Stimulated activated CD4-positive, alpha-beta T cell treated with anti-CD3 and anti-CD28 coated beads, Interleukin-1b, Interleukin-23, amount 100 ng/mL, for 4 hours (primary cell): ENCODE results near the gene ZFP62.
A peak's percentile ranks its signal among the peaks of the same experiment; 100 is the strongest.
"Not testable (repeated sequence)": the region's sequence is repeated elsewhere in the genome, so short reads cannot be mapped to it uniquely, and the experiment has no call there.

Experiments used
- DNase-seq, 2 donors: peaks; one replicate each; pipeline ENCODE4 v3.0.0-alpha.2; 2020; ENCODE audit warnings: low read depth in 2 of 2

The ZFP62 gene

DNA sequence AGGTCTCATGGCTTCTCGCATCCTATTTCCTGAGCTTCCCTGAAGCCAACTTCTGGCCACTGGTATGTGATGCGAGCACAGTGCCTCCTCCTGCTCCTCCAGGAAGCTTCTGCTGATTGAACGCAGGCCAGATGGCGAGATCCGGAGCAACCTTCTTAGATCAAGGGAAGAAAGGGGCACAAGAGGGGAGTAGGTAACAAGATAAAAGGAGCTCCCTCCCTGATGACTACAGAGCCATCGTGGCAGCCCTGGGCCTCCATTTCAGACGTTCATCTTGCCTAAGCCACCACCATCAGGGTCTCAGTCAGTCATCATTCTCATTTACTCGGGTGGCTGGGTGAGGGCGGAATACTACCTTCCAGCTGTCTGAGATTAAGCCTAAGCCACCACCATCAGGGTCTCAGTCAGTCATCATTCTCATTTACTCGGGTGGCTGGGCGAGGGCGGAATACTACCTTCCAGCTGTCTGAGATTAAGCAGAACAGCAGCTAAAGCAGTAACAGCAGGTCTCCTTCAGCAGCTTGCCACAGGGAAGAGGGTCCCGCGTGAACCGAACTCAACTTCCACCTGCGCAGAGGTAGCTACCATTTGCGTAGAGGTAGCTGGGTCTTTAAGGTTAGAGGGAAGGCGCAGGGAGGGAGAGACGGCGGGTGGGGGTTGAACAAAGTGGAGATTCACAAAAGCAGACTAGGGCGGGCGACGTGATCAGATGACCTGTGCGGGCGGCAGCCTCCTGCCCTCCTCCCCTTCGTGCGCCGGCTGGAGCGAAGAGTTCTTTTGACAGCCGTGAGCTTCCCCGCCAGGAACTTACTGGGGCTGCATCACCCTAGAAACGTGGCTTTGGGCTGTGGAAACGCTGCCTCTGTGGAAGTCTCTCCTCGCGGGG is 30.6 kb downstream of the ZFP62 start:
- peak; percentile 48 to 53 for DNase-seq

DNA sequence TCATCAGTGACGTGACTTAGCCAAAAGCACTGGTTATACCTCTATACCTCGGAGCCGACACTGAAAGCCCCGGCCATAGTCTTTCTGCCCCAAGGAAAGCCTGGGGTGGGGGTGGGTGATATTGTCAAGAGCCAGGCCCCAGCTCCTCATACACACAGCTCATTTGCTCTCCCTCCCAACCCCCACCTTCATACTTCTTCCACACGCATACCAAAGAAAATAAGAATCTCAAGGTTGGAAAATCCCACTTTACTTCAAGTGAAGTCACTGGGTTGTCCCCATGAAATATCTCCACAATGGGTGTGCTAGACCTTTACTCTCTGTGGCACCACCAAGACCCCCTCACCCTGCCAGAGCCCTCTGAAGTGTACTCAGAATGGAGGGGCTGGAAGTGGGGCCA is 31.4 kb downstream of the ZFP62 start:
- no peak for DNase-seq

DNA sequence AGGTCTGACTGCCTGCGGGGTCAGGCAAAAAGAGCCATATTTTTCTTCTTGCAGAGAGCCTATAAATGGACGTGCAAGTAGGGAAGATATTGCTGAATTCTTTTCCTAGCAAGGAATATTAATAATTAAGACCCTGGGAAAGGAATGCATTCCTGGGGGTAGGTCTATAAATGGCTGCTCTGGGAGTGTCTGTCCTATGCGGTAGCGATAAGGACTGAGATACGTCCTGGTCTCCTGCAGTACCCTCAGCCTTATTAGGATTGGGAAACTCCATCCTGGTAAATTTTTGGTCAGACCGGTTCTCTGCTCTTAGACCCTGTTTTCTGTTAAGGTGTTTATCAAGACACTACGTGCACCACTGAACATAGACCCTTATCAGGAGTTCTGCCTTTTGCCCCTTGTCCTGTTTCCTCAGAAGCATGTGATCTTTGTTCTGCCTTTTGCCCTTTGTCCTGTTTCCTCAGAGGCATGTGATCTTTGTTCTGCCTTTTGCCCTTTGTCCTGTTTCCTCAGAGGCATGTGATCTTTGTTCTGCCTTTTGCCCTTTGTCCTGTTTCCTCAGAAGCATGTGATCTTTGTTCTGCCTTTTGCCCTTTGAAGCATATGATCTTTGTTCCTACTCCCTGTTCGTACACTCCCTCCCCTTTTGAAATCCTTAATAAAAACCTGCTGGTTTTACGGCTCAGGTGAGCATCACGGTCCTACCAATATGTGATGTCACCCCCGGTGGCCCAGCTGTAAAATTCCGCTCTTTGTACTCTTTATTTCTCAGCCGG is 32.1 kb downstream of the ZFP62 start:
- not testable (repeated sequence) for DNase-seq

DNA sequence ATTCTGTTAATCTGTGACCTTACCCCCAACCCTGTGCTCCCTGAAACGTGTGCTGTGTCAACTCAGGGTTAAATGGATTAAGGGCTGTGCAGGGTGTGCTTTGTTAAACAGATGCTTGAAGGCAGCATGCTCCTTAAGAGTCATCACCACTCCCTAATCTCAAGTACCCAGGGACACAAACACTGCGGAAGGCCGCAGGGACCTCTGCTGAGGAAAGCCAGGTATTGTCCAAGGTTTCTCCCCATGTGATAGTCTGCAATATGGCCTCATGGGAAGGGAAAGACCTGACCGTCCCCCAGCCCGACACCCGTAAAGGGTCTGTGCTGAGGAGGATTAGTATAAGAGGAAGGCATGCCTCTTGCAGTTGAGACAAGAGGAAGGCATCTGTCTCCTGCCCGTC is 33.7 kb downstream of the ZFP62 start:
- not testable (repeated sequence) for DNase-seq

DNA sequence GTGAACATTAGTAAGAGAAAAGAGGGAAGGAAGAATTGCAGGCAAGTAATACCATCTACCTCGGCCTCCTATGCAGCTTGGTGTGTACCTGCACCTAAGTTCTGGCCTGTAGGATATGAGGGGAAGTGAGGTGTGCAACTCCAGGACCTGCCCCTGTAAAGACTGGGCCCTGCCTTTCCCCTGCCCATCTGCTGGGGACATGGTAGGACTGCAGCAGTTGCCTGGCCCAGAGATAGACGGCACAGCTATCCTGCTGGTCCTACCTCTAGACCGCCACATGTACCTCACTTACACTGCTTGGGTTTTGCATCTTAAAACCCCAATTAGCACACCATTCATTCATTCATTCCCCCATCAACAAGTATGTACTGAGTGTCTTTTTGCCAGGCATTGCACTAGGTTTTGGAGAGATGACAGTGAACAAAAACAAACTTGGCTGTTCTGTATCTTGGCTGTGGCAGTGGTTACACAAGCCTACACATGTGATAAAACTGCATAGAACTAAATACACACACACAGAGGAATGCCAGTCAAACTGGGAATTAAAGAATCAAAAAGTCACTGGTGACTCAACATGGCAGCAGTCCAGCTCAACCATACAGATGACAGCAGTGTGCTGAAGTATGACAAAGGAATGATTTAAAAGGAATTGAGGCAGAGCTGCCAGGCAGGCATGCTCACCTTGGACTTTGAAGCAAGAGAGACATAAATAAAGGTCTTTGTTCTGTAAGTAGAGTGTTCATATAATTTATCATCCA is 35.1 kb downstream of the ZFP62 start:
- no peak for DNase-seq

DNA sequence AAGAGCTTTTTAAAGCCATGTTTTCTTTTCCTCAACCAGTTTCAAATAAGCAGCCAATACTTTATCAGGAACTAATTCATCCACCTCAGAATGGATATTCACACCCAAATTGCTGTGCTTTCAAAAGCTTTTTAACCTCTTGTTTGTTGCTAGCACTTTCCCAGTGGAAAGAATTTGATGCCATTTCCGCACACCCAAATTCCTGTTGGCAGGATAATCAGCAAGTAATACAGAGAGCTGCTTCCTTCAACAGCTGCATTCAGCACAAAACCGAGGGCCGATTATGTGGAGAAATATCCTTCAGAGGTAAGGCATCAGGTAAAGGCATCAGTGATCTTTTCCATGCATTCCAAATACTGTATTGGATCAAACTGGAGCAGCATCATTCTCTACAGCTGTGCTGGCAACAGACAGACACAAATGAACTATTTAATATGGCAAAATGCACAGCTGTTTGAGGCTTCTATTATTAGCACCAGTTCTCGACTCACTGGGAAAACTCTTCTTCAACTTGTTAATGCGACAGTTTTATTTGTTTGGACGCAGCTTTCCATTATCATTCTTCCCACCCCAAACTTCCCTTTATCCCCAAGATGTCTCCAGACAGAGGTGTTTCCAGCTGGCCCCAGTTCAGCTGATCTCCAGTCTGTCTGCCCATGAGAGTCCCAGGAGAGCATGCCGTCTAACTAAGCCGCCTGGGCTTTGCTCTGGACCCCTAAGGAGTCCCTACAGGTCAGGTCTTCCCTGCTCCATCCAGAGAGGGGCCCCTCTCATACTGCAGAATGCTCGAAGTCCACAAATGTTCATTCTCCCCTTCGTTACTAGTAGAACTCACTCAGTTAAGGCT is 36.2 kb downstream of the ZFP62 start:
- no peak for DNase-seq

DNA sequence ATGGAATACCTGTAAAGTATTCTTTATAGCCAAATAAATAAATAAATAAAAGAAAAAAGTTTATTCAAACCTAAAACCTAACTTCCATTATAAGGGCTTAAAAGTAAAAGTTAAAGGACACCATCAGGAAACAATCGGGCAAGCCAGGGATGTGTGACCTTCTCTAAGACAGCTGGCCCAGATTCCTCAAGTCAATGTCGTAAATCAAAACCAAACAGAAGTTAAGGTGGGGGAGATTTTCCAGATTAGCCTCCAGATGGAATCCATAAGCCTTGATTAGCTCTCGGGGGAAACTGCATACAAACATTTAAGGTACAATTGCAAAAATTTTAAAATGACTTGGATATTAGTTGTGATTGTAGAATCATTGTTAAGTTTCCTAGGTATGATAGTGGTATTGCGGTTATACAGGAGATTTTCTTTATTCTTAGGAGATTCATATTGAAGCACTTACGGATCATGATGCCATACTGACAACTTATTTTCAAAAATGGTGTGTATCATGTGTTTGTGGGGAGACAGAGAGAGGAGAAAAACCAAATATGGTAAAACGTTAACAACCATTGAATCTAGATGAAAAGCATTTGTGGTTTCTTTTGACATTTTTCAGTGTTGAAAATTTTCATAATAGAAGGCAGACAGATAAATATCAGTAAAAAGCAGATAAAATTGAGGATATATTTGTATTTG is 37.0 kb downstream of the ZFP62 start:
- no peak for DNase-seq

DNA sequence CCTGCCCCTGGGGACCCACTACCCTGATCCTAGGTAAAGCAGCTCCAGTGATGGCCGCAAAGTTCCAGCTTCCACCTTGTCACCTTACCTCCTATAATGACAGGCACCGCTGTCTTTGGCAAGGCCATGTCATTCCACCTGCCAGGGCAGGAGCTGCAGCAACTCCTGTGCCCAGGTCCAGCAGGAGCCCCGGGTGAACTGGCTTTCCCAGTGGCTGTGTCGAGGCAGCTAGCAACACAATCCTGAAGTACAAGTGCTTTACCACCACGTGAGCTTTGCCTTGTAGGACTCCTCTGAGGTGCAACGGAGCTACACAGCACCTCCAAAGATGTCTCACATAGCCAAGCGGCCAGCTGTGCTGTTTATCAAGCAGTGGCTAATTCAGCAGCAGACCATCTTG is 37.7 kb downstream of the ZFP62 start:
- no peak for DNase-seq

DNA sequence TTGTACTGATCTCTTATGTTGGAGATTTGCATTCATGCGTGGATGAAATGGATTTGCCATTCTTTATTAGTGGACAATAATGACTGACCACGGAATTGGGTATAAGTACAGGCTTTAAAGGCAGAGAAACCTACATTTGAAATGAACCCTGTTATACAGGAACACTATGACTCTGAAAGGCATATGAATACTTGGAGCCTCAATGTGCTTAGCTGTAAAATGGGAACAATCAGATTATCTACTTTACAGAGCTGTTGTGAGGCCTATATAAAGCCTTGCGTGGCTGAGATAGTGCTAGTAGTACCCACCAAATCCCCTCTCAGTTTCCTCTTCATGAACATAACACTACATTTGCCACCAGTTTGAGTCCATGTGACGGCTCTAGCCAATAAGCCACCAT is 39.5 kb downstream of the ZFP62 start:
- no peak for DNase-seq

DNA sequence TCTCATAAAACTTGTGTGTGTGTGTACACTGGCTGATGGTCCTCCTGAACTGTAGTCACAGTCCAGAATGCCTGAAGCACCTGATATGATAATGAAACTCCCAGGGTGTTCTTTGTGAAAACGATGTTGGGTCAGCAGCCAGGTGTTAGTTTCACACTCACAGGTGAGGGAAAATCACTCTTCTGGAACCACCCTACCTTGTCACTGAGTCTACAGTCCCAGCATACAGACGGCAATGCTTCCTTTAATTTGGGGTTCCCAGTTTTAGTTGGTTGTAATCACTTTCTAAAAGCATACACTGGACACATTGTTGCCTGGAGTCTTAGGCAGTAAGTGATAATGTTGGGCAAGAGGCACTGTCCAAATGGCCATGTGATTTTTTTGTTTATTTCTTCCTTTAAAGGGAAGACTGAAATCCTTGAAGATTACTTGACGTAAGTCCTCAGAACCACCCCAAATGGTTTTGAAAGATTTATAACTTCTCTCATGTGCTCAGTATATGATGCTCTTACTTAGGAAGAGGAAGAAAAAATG is 40.2 kb downstream of the ZFP62 start:
- no peak for DNase-seq

DNA sequence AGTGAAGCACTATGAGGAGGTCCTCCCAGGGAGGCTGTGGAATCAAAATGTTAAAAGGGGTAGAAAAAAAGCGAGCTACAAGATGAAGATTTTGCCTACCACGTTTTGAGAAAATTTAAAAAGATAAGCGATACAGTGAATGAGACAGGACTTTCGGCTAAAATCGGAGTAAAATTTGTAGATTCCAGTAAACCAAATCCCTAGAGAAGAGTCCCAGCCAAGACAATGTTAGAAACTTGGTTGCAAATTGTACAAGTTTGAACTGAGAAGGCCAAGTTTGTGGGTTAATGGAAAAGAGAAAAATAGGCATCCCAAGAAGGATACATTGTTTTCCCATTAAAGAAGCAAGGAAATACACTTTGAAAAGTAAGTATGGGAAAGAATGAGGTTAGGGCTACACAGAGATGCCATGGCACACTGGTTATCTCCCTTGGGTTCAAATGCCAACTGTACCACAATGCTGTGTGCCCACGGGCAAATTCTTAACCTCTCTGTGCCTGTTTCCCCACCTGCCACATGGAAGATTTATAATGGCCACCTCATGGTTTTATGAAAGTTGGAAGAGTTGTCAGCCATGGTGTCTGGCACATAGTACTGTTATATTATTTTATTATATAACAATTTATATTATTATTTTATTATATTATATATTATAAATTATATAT is 42.3 kb downstream of the ZFP62 start:
- DNase-seq: no peak

DNA sequence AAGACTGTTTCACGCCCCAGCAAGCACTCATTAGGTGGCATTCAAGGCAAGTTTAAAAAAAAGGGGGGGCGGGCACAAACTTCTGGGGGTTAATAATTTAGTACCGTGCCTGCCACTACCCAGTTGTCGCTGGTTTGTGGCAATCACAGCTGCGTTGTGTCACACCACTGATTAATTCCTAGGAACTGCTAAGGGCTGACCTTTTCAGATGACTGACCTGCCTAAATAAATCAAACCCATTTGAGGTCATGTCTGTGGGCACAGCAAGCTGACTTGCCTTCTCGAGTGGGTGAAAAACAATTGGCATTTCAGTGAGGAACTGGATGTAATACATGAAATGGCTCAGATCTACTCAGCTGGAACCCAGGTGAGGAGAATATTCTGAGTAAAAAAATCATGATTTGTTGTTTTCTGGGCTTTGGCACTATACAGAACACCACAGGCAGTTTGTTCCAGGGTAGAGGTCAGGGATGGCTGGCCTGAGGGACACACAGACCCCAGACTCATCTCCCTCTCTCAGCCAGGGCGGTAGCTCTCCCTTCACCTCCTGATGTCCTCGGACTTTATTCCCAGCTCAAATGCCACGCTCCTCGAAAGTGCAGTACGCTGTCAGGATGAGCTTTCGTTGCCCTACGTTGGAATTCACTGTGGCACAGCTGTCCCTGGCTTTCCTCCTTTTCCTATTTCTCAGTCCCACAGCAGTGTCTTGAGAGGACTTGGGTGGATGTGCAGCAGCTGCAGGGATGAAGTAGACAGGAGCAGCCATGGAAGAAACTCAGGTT is 43.0 kb downstream of the ZFP62 start:
- no peak for DNase-seq

DNA sequence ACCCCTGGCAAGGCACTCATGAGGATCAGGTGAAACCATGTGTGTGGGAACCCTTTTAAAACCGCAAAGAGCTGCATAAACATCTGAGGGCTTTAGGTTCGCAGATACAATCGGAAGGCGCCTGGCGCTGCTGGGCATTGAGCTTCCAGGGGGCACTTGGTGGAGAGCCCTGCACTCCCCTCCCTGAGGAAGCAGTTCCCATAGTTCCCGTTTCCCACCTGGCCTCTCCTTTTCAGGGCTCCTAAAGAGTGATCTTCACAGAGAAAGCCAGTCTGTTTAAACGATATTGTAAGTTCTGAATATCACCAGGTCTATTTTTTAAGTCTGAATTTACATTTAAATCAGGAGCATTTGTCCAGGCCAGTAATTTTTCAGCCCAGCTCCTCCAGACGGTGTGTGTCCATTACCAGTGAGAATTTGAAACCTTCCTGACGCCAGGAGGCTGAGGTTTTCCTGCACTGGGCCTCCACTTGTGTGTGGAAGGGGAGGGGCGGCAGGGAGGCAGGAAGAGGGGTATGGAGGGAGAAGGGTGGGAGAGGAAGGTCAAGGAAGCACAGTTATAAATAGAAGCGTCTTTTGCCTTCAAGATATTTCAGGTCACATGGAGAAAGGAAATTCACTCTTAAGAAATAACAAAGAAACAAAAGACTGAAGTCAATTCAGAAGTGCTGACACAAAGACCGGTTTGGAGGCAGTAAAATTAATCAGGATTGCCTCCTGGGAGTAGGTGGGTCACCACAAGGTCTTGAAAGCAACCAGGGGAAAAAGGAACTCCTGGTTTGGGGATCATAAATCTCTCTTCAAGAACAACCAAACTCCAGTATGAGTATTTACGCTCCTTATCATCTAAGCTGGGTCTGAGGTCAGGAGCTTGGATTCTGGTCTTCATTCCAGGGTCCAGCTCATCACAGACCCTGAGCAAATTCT is 44.2 kb downstream of the ZFP62 start:
- no peak for DNase-seq

DNA sequence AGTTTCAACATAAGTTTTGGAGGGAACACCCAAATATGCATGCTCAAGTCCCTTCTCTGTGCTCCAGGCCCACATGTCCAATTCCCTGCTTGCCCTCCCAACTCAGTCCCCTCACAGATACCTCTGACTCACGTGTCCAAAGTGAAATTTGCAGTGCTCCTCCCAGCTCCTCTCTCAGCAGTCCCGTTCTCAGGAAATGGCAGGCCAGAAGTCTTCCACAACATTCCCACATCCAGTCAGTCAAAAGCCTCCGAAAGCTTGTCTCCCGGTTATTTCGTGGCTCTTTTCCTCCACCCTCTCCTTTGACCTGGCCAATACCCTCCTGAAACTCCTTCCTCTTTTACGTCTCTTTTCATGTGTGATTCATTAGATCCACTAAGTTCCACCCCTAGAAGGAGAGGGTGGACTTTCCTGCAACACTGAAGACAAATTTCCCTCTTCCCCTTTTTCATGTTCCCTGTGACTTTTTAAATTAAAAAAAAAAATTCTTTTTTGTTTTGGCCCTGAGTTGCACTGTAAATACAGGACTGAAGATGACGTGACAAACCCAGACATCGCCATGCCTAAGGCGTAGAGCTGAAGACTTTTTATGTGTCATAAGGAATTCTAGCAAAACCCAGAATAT is 45.7 kb downstream of the ZFP62 start:
- DNase-seq: no peak

DNA sequence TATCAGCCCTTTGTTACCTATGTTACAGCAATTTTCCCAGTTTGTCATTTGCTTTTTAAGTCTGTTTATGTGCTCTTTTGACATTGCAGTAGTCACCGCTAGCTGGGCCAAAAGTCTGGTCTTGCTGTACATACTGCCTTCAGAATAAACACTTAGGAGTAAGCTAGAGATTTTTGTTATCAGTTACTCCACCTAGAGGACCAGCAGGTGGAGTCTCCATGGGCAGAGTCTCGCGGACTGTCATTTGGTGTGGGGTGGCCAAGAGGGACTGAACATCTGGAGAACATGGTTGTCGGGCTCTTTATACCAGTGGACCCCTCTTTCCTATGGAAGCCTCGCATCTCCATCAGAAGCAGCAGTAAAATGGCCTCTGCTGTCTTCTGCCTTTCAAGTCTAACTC is 47.7 kb downstream of the ZFP62 start:
- no peak for DNase-seq

DNA sequence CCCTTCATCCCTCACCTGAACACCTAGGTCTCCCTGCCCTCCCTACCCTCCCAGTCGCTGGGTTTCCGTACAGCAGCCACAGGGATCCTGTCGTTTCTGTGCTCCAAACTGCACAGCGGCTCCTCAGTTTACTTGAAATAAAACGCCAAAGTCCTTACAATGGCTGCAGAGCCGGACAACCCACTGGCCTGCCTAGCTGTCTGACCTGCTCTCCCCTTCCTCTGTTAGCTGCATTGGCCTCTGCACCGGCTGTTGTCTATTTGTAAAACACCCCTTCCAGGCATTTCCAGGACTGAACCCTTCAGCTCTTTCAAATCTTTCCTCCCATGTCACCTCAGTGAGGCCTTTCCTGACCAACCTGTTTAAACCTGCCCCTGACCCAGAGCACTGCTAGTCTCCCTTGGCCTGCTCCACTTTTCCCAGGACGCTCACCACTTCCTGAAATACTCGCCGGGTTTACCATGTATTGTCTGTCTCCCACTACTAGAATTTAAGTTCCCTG is 49.4 kb downstream of the ZFP62 start:
- no peak for DNase-seq

DNA sequence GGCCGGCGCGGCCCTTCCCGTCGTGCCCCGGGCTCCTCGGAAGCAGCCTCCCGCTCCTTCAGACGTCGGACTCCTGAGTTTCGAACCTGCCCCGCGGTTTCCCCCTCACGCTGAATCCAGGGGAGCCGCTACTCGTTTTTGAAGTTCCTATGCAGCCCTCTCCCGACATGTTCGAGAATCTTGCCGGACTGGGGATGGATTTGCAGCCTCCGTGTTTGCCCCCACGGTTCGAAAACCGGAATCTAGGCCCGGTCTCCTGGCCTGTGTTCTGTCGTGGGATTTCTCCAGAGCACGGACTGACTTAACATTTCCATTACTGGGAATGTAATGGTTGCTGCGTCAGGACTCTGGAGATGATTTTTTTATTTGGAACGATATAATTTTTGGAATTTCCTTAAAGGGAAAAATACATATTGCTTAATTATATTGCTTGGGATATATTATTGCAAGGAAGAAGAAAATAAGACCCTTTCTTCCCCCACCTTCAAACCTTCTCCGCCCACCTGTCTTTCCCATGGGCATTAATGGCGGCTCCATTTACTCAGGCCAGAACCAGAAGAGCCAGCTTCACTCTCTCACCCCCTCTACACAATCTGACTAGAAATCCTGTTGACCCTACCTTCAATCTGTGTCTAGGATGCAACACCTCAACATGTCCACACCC is 50.0 kb downstream of the ZFP62 start:
- no peak for DNase-seq
